Measurements from ENCODE around the gene CD300A.

CD300A gene

GRCh38 chr17:74473294-74473693 is 6.9 kb downstream of the CD300A start:
- DNase-seq (ENCODE audit: low read depth in 1 of 2, low spot score in 1 of 2), result no peak
- no peak overlapping the region for H3K4me3 ChIP-seq (replicated peaks; ENCODE audit: insufficient read depth, low read length)
- H3K27me3 ChIP-seq (ENCODE audit: insufficient read depth, poor library complexity, severe bottlenecking), result no peaks in the 10 kb centered on the region
- H3K27ac ChIP-seq (replicated peaks), result no peak overlapping the region
- no peak for TF ChIP-seq GABPA (IDR thresholded peaks at IDR 0.05; ENCODE audit: low read depth)
- TF ChIP-seq SPI1 (IDR thresholded peaks at IDR 0.05; ENCODE audit: borderline replicate concordance, low read depth), result no peak
- no peak for TF ChIP-seq POLR2AphosphoS5 (IDR thresholded peaks at IDR 0.05; ENCODE audit: low read depth)
- no peak for TF ChIP-seq REST (IDR thresholded peaks at IDR 0.05; ENCODE audit: insufficient replicate concordance, low read depth)
- TF ChIP-seq CTCF (IDR thresholded peaks at IDR 0.05; ENCODE audit: insufficient read depth, low read length), result no peak

- no peaks in the 10 kb centered on the region for H3K27me3 ChIP-seq (ENCODE audit: insufficient read depth, poor library complexity, severe bottlenecking)
- H3K27ac ChIP-seq (replicated peaks), result no peak overlapping the region
- no peak overlapping the region for H3K4me3 ChIP-seq (replicated peaks; ENCODE audit: insufficient read depth, low read length)
- TF ChIP-seq GABPA (IDR thresholded peaks at IDR 0.05; ENCODE audit: low read depth), result no peak
- TF ChIP-seq CTCF (IDR thresholded peaks at IDR 0.05; ENCODE audit: insufficient read depth, low read length), result no peak
- TF ChIP-seq SPI1 (IDR thresholded peaks at IDR 0.05; ENCODE audit: borderline replicate concordance, low read depth), result no peak
- DNase-seq (ENCODE audit: low read depth in 1 of 2, low spot score in 1 of 2), result no peak
These were observed 7.8 kb downstream of the CD300A start for GRCh38 chr17:74474043-74474792.

- TF ChIP-seq POLR2AphosphoS5 (IDR thresholded peaks at IDR 0.05; ENCODE audit: low read depth) (no peak), SPI1 (IDR thresholded peaks at IDR 0.05; ENCODE audit: borderline replicate concordance, low read depth) (no peak), GABPA (IDR thresholded peaks at IDR 0.05; ENCODE audit: low read depth) (no peak), REST (IDR thresholded peaks at IDR 0.05; ENCODE audit: insufficient replicate concordance, low read depth) (no peak), CTCF (IDR thresholded peaks at IDR 0.05; ENCODE audit: insufficient read depth, low read length) (no peak)
- no peak for DNase-seq (ENCODE audit: low read depth in 1 of 2, low spot score in 1 of 2)
- Histone ChIP-seq H3K27ac (replicated peaks) (no peak overlapping the region), H3K4me3 (replicated peaks; ENCODE audit: insufficient read depth, low read length) (no peak overlapping the region), H3K27me3 (ENCODE audit: insufficient read depth, poor library complexity, severe bottlenecking) (no peaks in the 10 kb centered on the region)
These were observed 8.8 kb downstream of the CD300A start for GRCh38 chr17:74475189-74475588.

- no peak for TF ChIP-seq GABPA (IDR thresholded peaks at IDR 0.05; ENCODE audit: low read depth)
- TF ChIP-seq REST (IDR thresholded peaks at IDR 0.05; ENCODE audit: insufficient replicate concordance, low read depth), result no peak
- no peak for TF ChIP-seq CTCF (IDR thresholded peaks at IDR 0.05; ENCODE audit: insufficient read depth, low read length)
- TF ChIP-seq SPI1 (IDR thresholded peaks at IDR 0.05; ENCODE audit: borderline replicate concordance, low read depth), result no peak
- no peak for TF ChIP-seq POLR2AphosphoS5 (IDR thresholded peaks at IDR 0.05; ENCODE audit: low read depth)
- no peak for DNase-seq (ENCODE audit: low read depth in 1 of 2, low spot score in 1 of 2)
- no peak overlapping the region for H3K27ac ChIP-seq (replicated peaks)
- H3K4me3 ChIP-seq (replicated peaks; ENCODE audit: insufficient read depth, low read length), result no peak overlapping the region
- H3K27me3 ChIP-seq (ENCODE audit: insufficient read depth, poor library complexity, severe bottlenecking), result no peaks in the 10 kb centered on the region
These were observed 11.0 kb downstream of the CD300A start for GRCh38 chr17:74477411-74477810.
